Measurements from ENCODE around the gene PTPRG.

The PTPRG gene

GRCh38 chr3:61733876-61734275 lies 172.5 kb downstream of the PTPRG start:
- no peak overlapping the region for H3K4me3 ChIP-seq (ENCODE audit: low read length)
- no peaks in the 10 kb centered on the region for H3K9me2 ChIP-seq (replicated peaks; ENCODE audit: control insufficient read depth, low read length)
- H3K36me3 ChIP-seq (ENCODE audit: control insufficient read depth, low read length), result no peaks in the 10 kb centered on the region
- H3K4me1 ChIP-seq (ENCODE audit: control insufficient read depth, low read length), result no peaks in the 10 kb centered on the region
- H3K4me2 ChIP-seq (ENCODE audit: low read length), result no peak overlapping the region
- no peaks in the 10 kb centered on the region for H4K20me1 ChIP-seq (ENCODE audit: control insufficient read depth, insufficient read depth, low read depth, low read length)
- no peak overlapping the region for H3K27ac ChIP-seq (ENCODE audit: low read depth, low read length)
- no peaks in the 10 kb centered on the region for H3K9me3 ChIP-seq (ENCODE audit: control insufficient read depth, insufficient read depth, low read length)
- no peaks in the 10 kb centered on the region for H3F3A ChIP-seq (ENCODE audit: control insufficient read depth, insufficient read depth)
- H3K79me2 ChIP-seq (ENCODE audit: control insufficient read depth, low read length), result no peaks in the 10 kb centered on the region
- no peak for TF ChIP-seq CTCF (IDR thresholded peaks at IDR 0.05; ENCODE audit: low read depth, low read length, poor library complexity, severe bottlenecking)
- no peak for TF ChIP-seq EZH2phosphoT487 (IDR thresholded peaks at IDR 0.05; ENCODE audit: borderline replicate concordance, low read length)
- no peaks in the 10 kb centered on the region for H3K27me3 ChIP-seq (ENCODE audit: control insufficient read depth, low read length)

GRCh38 chr3:61734749-61735686 lies 173.6 kb downstream of the PTPRG start:
- Histone ChIP-seq H3K36me3 (ENCODE audit: control insufficient read depth, low read length) (no peaks in the 10 kb centered on the region), H3K4me1 (ENCODE audit: control insufficient read depth, low read length) (no peaks in the 10 kb centered on the region), H3F3A (ENCODE audit: control insufficient read depth, insufficient read depth) (no peaks in the 10 kb centered on the region), H4K20me1 (ENCODE audit: control insufficient read depth, insufficient read depth, low read depth, low read length) (no peaks in the 10 kb centered on the region), H3K79me2 (ENCODE audit: control insufficient read depth, low read length) (no peaks in the 10 kb centered on the region), H3K9me2 (replicated peaks; ENCODE audit: control insufficient read depth, low read length) (no peaks in the 10 kb centered on the region), H3K27ac (ENCODE audit: low read depth, low read length) (no peak overlapping the region), H3K4me3 (ENCODE audit: low read length) (no peak overlapping the region), H3K27me3 (ENCODE audit: control insufficient read depth, low read length) (no peaks in the 10 kb centered on the region), H3K9me3 (ENCODE audit: control insufficient read depth, insufficient read depth, low read length) (no peaks in the 10 kb centered on the region), H3K4me2 (ENCODE audit: low read length) (no peak overlapping the region)
- TF ChIP-seq EZH2phosphoT487 (IDR thresholded peaks at IDR 0.05; ENCODE audit: borderline replicate concordance, low read length), result no peak
- no peak for TF ChIP-seq CTCF (IDR thresholded peaks at IDR 0.05; ENCODE audit: low read depth, low read length, poor library complexity, severe bottlenecking)

- H3K4me1 ChIP-seq (ENCODE audit: control insufficient read depth, low read length), result no peaks in the 10 kb centered on the region
- H3K9me2 ChIP-seq (replicated peaks; ENCODE audit: control insufficient read depth, low read length), result no peaks in the 10 kb centered on the region
- no peak overlapping the region for H3K4me2 ChIP-seq (ENCODE audit: low read length)
- H3K4me3 ChIP-seq (ENCODE audit: low read length), result no peak overlapping the region
- no peaks in the 10 kb centered on the region for H3K27me3 ChIP-seq (ENCODE audit: control insufficient read depth, low read length)
- H3K36me3 ChIP-seq (ENCODE audit: control insufficient read depth, low read length), result no peaks in the 10 kb centered on the region
- no peak overlapping the region for H3K27ac ChIP-seq (ENCODE audit: low read depth, low read length)
- no peaks in the 10 kb centered on the region for H3K79me2 ChIP-seq (ENCODE audit: control insufficient read depth, low read length)
- H3F3A ChIP-seq (ENCODE audit: control insufficient read depth, insufficient read depth), result no peaks in the 10 kb centered on the region
- H4K20me1 ChIP-seq (ENCODE audit: control insufficient read depth, insufficient read depth, low read depth, low read length), result no peaks in the 10 kb centered on the region
- H3K9me3 ChIP-seq (ENCODE audit: control insufficient read depth, insufficient read depth, low read length), result no peaks in the 10 kb centered on the region
- TF ChIP-seq CTCF (IDR thresholded peaks at IDR 0.05; ENCODE audit: low read depth, low read length, poor library complexity, severe bottlenecking) (no peak), EZH2phosphoT487 (IDR thresholded peaks at IDR 0.05; ENCODE audit: borderline replicate concordance, low read length) (no peak)
Measured at GRCh38 chr3:61736506-61736905, 175.1 kb downstream of the PTPRG start.

All from DOHH2 (cell line).